Calu3 (cell line): Measurements from ENCODE around the gene AFP. TPM values are rescaled to one million over a fixed set of nuclear protein-coding genes. Genes with fewer than 3 reads are reported as not detected.

ENCODE experiments used
- BruUV-seq: library from RNA; stranded (reverse); fragments of 400-500 nt; replicated peaks from 2 replicates; lab custom pipeline; 2021; lab: Mats Ljungman, UMichigan
- CTCF ChIA-PET: fragments of 300-600 bp; sonication (Branson Sonifier 250); formaldehyde crosslinking; loops from one replicate; lab custom pipeline; 2022; ENCODE audit warnings: antibody characterized with exemption; lab: Charles Lee
- DNase-seq: peaks from one replicate; pipeline ENCODE4 v3.0.0; 2022
- H3K27ac Mint-ChIP-seq: one replicate; pipeline ENCODE4 v1.8.0; 2022; ENCODE audit warnings: mixed read lengths; ENCODE audit not compliant: unreplicated experiment
- H3K27me3 Mint-ChIP-seq: one replicate; pipeline ENCODE4 v1.8.0; 2022; ENCODE audit warnings: mixed read lengths; ENCODE audit not compliant: unreplicated experiment
- H3K36me3 Mint-ChIP-seq: one replicate; pipeline ENCODE4 v1.8.0; 2022; ENCODE audit warnings: mild to moderate bottlenecking, moderate library complexity, mixed read lengths; ENCODE audit not compliant: insufficient read depth, unreplicated experiment
- H3K4me1 Mint-ChIP-seq: one replicate; pipeline ENCODE4 v1.8.0; 2022; ENCODE audit warnings: mild to moderate bottlenecking, low read depth, mixed read lengths; ENCODE audit not compliant: unreplicated experiment
- H3K4me3 Mint-ChIP-seq: one replicate; pipeline ENCODE4 v1.8.0; 2022; ENCODE audit warnings: mild to moderate bottlenecking, low read depth, moderate library complexity, mixed read lengths; ENCODE audit not compliant: unreplicated experiment
- H3K9me3 Mint-ChIP-seq: one replicate; pipeline ENCODE4 v1.8.0; 2022; ENCODE audit warnings: low read depth, mixed read lengths; ENCODE audit not compliant: unreplicated experiment
- CTCF ChIP-seq: fragments of 200-600 bp; IDR thresholded peaks from one replicate; pipeline ENCODE4 v1.8.0; 2022; ENCODE audit warnings: antibody characterized with exemption; ENCODE audit not compliant: unreplicated experiment
- intact Hi-C: fragments of 100-400 bp; cut with micrococcal nuclease; formaldehyde crosslinking; loops from one replicate; pipeline ENCODE4 v1.10.0; 2022; ENCODE audit not compliant: unreplicated experiment
- total RNA-seq: library from RNA; stranded (reverse); gene quantifications from 2 replicates; pipeline ENCODE4 v1.2.3, GENCODE V29; 2022

AFP gene
- total RNA-seq, 1 experiment from 2014 or later, result not detected

- CTCF ChIA-PET, result no interaction called here
Measured at GRCh38 chr4:73429826-73430587, 6.0 kb upstream of the AFP start.

GRCh38 chr4:73431813-73432168 is 4.2 kb upstream of the AFP start:
- Mint-ChIP-seq H3K4me3 (no peak overlapping the region), H3K27ac (no peak overlapping the region), H3K27me3 (peaks cover 6% of the 10 kb centered on the region), H3K4me1 (peaks cover 14% of the 10 kb centered on the region), H3K36me3 (no peaks in the 10 kb centered on the region), H3K9me3 (no peaks in the 10 kb centered on the region)
- CTCF ChIA-PET, result no interaction called here
- no peak for TF ChIP-seq CTCF
- DNase-seq, result no peak
- intact Hi-C loops, result no loop called here
- no TSS peak for BruUV-seq

More at GRCh38 chr4:73429826-73430587, 6.0 kb upstream of the AFP start:
- Mint-ChIP-seq H3K27ac (no peak overlapping the region), H3K4me1 (peaks cover 14% of the 10 kb centered on the region), H3K4me3 (no peak overlapping the region), H3K27me3 (peaks cover 13% of the 10 kb centered on the region), H3K36me3 (no peaks in the 10 kb centered on the region), H3K9me3 (no peaks in the 10 kb centered on the region)
- BruUV-seq, result no TSS peak
- no peak for TF ChIP-seq CTCF
- intact Hi-C loops, result no loop called here
- DNase-seq, result no peak

GRCh38 chr4:73432169-73433000 is 3.6 kb upstream of the AFP start:
- DNase-seq, result no peak
- H3K27ac Mint-ChIP-seq, result no peak overlapping the region
- H3K27me3 Mint-ChIP-seq, result peaks cover under 1% of the 10 kb centered on the region
- CTCF ChIA-PET, result no interaction called here
- no peaks in the 10 kb centered on the region for H3K9me3 Mint-ChIP-seq
- BruUV-seq, result no TSS peak
- H3K4me1 Mint-ChIP-seq, result peaks cover 14% of the 10 kb centered on the region
- no peak for TF ChIP-seq CTCF
- no peak overlapping the region for H3K4me3 Mint-ChIP-seq
- no peaks in the 10 kb centered on the region for H3K36me3 Mint-ChIP-seq
- intact Hi-C loops, result no loop called here

- BruUV-seq, result no TSS peak
- H3K4me3 Mint-ChIP-seq, result no peak overlapping the region
- CTCF ChIA-PET, result no interaction called here
Measured at GRCh38 chr4:73433140-73433539, 2.9 kb upstream of the AFP start.

More at GRCh38 chr4:73433140-73433539, 2.9 kb upstream of the AFP start:
- Mint-ChIP-seq H3K36me3 (no peaks in the 10 kb centered on the region), H3K27ac (no peak overlapping the region), H3K4me1 (peaks cover 14% of the 10 kb centered on the region), H3K27me3 (no peaks in the 10 kb centered on the region), H3K9me3 (no peaks in the 10 kb centered on the region)
- no peak for DNase-seq
- intact Hi-C loops, result no loop called here
- no peak for TF ChIP-seq CTCF
